Measurements from ENCODE around the gene DYSF. TPM values are rescaled to one million over a fixed set of nuclear protein-coding genes. Genes with fewer than 3 reads are reported as not detected.
A peak's percentile ranks its signal among the peaks of the same experiment; 100 is the strongest.

DYSF gene
- total RNA-seq, 1 donor from 2014 or later, result 112 TPM

DNA sequence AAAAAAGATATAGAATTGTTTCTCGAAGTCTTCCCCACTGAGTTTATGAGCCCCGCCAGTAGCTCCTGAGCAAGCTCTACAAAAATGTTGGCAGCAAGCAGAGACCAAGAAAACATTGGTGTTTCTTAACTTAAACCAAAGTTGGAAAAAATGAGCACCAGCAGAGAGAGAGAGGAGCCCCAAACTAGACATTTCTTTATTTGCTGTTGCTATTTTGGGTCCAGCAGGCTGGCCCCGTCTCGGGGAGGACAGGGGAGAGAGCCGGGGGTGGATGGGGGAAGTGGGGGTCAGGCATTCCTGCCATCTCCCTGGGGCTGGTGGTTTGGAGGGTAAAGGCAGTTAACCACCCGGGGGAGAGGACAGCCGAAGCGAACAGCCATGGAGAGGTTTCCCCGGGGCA is 113.0 kb downstream of the DYSF start:
- Mint-ChIP-seq H3K27me3 (ENCODE audit: low read depth) (no peaks in the 10 kb centered on the region), H3K4me1 (ENCODE audit: low read depth) (peaks cover 48% of the 10 kb centered on the region), H3K9me3 (ENCODE audit: low read depth) (no peaks in the 10 kb centered on the region), H3K4me3 (ENCODE audit: unreplicated experiment) (no peak overlapping the region), H3K36me3 (ENCODE audit: low read depth) (peaks cover 6% of the 10 kb centered on the region), H3K27ac (ENCODE audit: unreplicated experiment) (peak overlapping the region; percentile 83)
- no peak for DNase-seq (ENCODE audit: low spot score)
- TF ChIP-seq, protein P1, sequence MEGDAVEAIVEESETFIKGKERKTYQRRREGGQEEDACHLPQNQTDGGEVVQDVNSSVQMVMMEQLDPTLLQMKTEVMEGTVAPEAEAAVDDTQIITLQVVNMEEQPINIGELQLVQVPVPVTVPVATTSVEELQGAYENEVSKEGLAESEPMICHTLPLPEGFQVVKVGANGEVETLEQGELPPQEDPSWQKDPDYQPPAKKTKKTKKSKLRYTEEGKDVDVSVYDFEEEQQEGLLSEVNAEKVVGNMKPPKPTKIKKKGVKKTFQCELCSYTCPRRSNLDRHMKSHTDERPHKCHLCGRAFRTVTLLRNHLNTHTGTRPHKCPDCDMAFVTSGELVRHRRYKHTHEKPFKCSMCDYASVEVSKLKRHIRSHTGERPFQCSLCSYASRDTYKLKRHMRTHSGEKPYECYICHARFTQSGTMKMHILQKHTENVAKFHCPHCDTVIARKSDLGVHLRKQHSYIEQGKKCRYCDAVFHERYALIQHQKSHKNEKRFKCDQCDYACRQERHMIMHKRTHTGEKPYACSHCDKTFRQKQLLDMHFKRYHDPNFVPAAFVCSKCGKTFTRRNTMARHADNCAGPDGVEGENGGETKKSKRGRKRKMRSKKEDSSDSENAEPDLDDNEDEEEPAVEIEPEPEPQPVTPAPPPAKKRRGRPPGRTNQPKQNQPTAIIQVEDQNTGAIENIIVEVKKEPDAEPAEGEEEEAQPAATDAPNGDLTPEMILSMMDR (IDR thresholded peaks at IDR 0.05), result no peak

DNA sequence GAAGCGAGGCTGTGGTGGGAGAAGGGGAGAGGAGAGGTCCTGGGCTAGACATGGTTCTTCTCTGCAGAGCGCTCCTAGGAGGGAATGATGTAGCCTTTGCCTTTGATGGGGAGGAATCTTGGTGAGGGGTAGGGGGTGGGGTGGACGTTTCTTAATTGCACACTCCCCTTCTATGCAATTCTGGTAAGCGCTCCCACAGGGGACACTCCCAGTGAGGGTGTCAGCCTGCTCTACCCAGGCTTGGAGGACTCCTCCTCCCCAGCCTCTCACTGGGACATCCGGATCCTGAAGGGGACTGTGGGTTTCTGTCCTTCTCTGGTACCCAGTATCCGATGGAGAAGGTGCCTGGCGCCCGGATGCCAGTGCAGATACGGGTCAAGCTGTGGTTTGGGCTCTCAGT is 114.3 kb downstream of the DYSF start:
- H3K27me3 Mint-ChIP-seq (ENCODE audit: low read depth), result no peaks in the 10 kb centered on the region
- H3K4me3 Mint-ChIP-seq (ENCODE audit: unreplicated experiment), result no peak overlapping the region
- H3K36me3 Mint-ChIP-seq (ENCODE audit: low read depth), result peaks cover 6% of the 10 kb centered on the region
- H3K4me1 Mint-ChIP-seq (ENCODE audit: low read depth), result peaks cover 40% of the 10 kb centered on the region
- no peak for DNase-seq (ENCODE audit: low spot score)
- H3K9me3 Mint-ChIP-seq (ENCODE audit: low read depth), result no peaks in the 10 kb centered on the region
- TF ChIP-seq, protein P1 (IDR thresholded peaks at IDR 0.05), result no peak
- no peak overlapping the region for H3K27ac Mint-ChIP-seq (ENCODE audit: unreplicated experiment)

DNA sequence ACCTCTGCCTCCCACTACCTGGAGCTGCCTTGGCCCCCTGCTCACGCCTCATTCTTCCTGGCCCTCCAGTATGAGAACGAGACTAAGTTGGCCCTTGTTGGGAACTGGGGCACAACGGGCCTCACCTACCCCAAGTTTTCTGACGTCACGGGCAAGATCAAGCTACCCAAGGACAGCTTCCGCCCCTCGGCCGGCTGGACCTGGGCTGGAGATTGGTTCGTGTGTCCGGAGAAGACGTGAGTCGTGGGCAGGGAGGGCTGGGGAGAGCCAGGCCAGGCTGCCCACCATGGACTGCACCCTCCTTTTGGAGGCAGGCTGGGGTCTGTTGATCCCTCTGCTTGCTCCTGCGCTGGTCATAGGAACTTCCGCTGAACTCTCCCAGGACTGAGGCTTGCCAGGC is 114.7 kb downstream of the DYSF start:
- DNase-seq (ENCODE audit: low spot score), result no peak
- H3K27ac Mint-ChIP-seq (ENCODE audit: unreplicated experiment), result no peak overlapping the region
- H3K4me3 Mint-ChIP-seq (ENCODE audit: unreplicated experiment), result no peak overlapping the region
- H3K36me3 Mint-ChIP-seq (ENCODE audit: low read depth), result peaks cover 8% of the 10 kb centered on the region
- H3K27me3 Mint-ChIP-seq (ENCODE audit: low read depth), result no peaks in the 10 kb centered on the region
- TF ChIP-seq, protein P1 (IDR thresholded peaks at IDR 0.05), result no peak
- peaks cover 36% of the 10 kb centered on the region for H3K4me1 Mint-ChIP-seq (ENCODE audit: low read depth)
- H3K9me3 Mint-ChIP-seq (ENCODE audit: low read depth), result no peaks in the 10 kb centered on the region

DNA sequence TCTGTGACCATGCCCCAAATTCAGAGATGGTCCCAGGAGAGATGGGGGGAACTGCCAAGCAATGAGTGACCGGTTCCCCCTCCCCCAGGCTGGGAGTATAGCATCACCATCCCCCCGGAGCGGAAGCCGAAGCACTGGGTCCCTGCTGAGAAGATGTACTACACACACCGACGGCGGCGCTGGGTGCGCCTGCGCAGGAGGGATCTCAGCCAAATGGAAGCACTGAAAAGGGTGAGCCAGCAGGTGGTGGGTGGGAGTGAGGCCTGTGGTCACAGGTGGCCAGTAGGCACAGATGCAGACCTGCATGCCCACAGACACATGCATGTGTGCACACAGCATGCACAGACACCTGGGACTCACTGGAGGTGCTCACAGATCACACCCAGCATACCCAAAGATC is 117.2 kb downstream of the DYSF start:
- Mint-ChIP-seq H3K36me3 (ENCODE audit: low read depth) (peaks cover 10% of the 10 kb centered on the region), H3K27me3 (ENCODE audit: low read depth) (no peaks in the 10 kb centered on the region), H3K9me3 (ENCODE audit: low read depth) (no peaks in the 10 kb centered on the region), H3K27ac (ENCODE audit: unreplicated experiment) (no peak overlapping the region), H3K4me3 (ENCODE audit: unreplicated experiment) (no peak overlapping the region), H3K4me1 (ENCODE audit: low read depth) (peaks cover 16% of the 10 kb centered on the region)
- no peak for DNase-seq (ENCODE audit: low spot score)
- TF ChIP-seq, protein P1 (IDR thresholded peaks at IDR 0.05), result no peak

DNA sequence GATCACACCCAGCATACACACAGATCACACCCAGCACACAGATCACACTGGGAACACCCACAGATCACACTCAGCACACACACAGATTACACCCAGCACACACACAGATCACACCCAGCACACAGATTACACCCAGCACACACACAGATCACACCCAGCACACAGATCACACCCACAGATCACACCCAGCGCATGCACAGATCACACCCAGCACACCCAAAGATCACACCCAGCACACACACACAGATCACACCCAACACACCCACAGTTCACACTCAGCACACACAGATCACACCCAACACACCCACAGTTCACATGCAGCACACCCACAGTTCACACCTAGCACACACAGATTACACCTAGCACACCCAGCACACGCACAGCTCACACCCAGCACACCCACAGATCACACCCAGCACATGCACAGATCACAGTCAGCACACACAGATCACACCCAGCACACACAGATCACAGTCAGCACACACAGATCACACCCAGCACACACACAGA is 117.6 kb downstream of the DYSF start:
- Mint-ChIP-seq H3K36me3 (ENCODE audit: low read depth) (peaks cover 13% of the 10 kb centered on the region), H3K4me1 (ENCODE audit: low read depth) (peaks cover 11% of the 10 kb centered on the region), H3K4me3 (ENCODE audit: unreplicated experiment) (no peak overlapping the region), H3K27ac (ENCODE audit: unreplicated experiment) (no peak overlapping the region), H3K9me3 (ENCODE audit: low read depth) (no peaks in the 10 kb centered on the region), H3K27me3 (ENCODE audit: low read depth) (no peaks in the 10 kb centered on the region)
- no peak for DNase-seq (ENCODE audit: low spot score)
- TF ChIP-seq, protein P1 (IDR thresholded peaks at IDR 0.05), result no peak
